Measurements from ENCODE around the gene VRTN.

DNA sequence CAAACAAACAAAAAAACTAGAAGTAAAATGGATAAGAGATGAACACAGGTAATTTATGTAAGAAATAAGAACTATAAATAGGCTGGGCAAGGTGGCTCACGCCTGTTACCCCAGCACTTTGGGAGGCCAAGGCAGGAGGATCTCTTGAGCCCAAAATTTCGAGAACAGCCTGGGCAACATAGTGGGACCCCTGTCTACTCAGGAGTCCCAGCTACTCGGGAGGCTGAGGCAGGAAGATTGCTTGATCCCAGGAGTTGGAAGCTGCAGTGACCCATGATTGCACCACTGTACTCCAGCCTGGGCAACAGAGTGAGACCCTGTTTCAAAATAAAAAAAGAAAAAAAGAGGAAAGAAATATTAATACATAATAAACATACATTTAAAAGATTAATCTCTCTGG lies 22.8 kb upstream of the VRTN start:
- TF ChIP-seq CTCF (IDR thresholded peaks at IDR 0.05): no peak
- TF ChIP-seq POLR2A (IDR thresholded peaks at IDR 0.05): no peak
